OCI-LY3 (cell line): Measurements from ENCODE around the gene PRKCQ.

Experiments used
- EZH2phosphoT487 ChIP-seq: fragments of 200-600 bp; shearing (Covaris generic); IDR thresholded peaks from 2 replicates; pipeline ENCODE4 v1.6.1; 2018; ENCODE audit warnings: antibody characterized with exemption, mixed run types, low read depth
- TF ChIP-seq, protein P1 (sequence below): fragments of 200-600, 300-600 bp; sonication (generic); IDR thresholded peaks from 2 replicates; pipeline ENCODE4 v1.5.1; 2014; ENCODE audit warnings: antibody characterized with exemption, low read length, low read depth

DNA sequence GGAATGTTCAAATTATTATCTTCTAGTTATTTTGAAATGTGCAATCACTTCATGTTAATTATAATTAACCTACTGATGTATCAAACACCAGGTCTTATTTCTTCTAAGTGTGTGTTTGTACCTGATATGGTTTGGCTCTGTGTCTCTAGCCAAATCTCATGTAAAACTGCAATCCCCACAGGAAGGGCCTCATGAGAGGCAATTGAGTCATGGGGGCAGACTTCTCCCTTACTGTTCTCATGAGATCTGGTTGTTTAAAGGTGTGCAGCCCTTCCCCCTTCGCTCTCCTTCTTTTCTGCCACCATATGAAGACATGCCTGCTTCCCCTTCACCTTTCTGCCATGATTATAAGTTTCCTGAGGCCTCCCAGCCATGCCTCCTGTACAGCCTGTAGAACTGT, 18.6 kb upstream of the PRKCQ start:
- TF ChIP-seq, protein P1, sequence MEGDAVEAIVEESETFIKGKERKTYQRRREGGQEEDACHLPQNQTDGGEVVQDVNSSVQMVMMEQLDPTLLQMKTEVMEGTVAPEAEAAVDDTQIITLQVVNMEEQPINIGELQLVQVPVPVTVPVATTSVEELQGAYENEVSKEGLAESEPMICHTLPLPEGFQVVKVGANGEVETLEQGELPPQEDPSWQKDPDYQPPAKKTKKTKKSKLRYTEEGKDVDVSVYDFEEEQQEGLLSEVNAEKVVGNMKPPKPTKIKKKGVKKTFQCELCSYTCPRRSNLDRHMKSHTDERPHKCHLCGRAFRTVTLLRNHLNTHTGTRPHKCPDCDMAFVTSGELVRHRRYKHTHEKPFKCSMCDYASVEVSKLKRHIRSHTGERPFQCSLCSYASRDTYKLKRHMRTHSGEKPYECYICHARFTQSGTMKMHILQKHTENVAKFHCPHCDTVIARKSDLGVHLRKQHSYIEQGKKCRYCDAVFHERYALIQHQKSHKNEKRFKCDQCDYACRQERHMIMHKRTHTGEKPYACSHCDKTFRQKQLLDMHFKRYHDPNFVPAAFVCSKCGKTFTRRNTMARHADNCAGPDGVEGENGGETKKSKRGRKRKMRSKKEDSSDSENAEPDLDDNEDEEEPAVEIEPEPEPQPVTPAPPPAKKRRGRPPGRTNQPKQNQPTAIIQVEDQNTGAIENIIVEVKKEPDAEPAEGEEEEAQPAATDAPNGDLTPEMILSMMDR = no peak
- no peak for TF ChIP-seq EZH2phosphoT487
